Kidney (tissue), 14 donors: Measurements from ENCODE around the gene DAB1. TPM values are rescaled to one million over a fixed set of nuclear protein-coding genes. Genes with fewer than 3 reads are reported as not detected.
A peak's percentile ranks its signal among the peaks of the same experiment; 100 is the strongest.

ENCODE experiments used
- DNase-seq, 5 donors: peaks; one replicate each; pipeline ENCODE4 v3.0.0-alpha.2; 2013 to 2020
- FAIRE-seq: peaks from 2 replicates; lab custom pipeline; 2012; peaks lifted over from hg19 to GRCh38; lab: Jason Lieb, UNC
- H3K27ac ChIP-seq, 2 donors: one replicate each; pipeline ENCODE4 v1.7.0; 2013; ENCODE audit warnings: low read depth in 2 of 2, low read length in 2 of 2, inconsistent platforms in 1 of 2
- H3K27me3 ChIP-seq: one replicate; pipeline ENCODE4 v1.7.1; 2013; ENCODE audit warnings: low read length, inconsistent platforms; ENCODE audit not compliant: control insufficient read depth, insufficient read depth
- H3K36me3 ChIP-seq, 3 donors: one replicate each; pipeline versions ENCODE4 v1.7.0 to v1.7.1; 2013; ENCODE audit warnings: low read length in 3 of 3, control low read depth in 1 of 3, inconsistent platforms in 1 of 3; ENCODE audit not compliant: insufficient read depth in 3 of 3, control insufficient read depth in 2 of 3
- H3K4me1 ChIP-seq, 3 donors: one replicate each; pipeline versions ENCODE4 v1.7.0 to v1.7.1; 2013; ENCODE audit warnings: low read length in 3 of 3, inconsistent platforms in 1 of 3, low read depth in 1 of 3; ENCODE audit not compliant: control insufficient read depth in 2 of 3, insufficient read depth in 2 of 3
- H3K4me3 ChIP-seq, 3 donors: one replicate each; pipeline versions ENCODE4 v1.7.0 to v1.8.1; 2013; ENCODE audit warnings: low read length in 3 of 3, control low read depth in 1 of 3, inconsistent platforms in 1 of 3
- H3K9ac ChIP-seq, 3 donors: one replicate each; pipeline versions ENCODE4 v1.7.0 to v1.7.1; 2013; ENCODE audit warnings: low read length in 3 of 3, control low read depth in 1 of 3, inconsistent platforms in 1 of 3
- H3K9me3 ChIP-seq, 3 donors: one replicate each; pipeline versions ENCODE4 v1.7.0 to v1.7.1; 2013; ENCODE audit warnings: low read length in 3 of 3, control low read depth in 1 of 3, inconsistent platforms in 1 of 3; ENCODE audit not compliant: control insufficient read depth in 2 of 3, insufficient read depth in 1 of 3
- CTCF ChIP-seq: IDR thresholded peaks from 3 replicates; pipeline ENCODE4 v1.5.1; 2012; ENCODE audit warnings: mild to moderate bottlenecking, moderate library complexity, borderline replicate concordance; ENCODE audit not compliant: insufficient read depth; ENCODE audit errors: extremely low read depth
- intact Hi-C: fragments of 100-400 bp; cut with DNase I; formaldehyde crosslinking; loops from one replicate; pipeline ENCODE4 v1.11.1; 2022
- polyA plus RNA-seq: library from polyadenylated mRNA; stranded (reverse); fragments of 350-450 nt; fragmentation: Illumina TruSeq; extraction: RNeasy Lipid Tissue Mini Kit (QIAGEN cat#74804); gene quantifications from one replicate; pipeline ENCODE4 v1.2.3, GENCODE V29; 2014; ENCODE audit warnings: low read depth, low replicate concordance; ENCODE audit not compliant: insufficient read depth
- total RNA-seq: library from RNA; stranded (reverse); fragmentation: NEBNext Ultra II Directional; extraction: Animal tissue kit (Norgen Biotek cat#: 25700); gene quantifications from one replicate; pipeline ENCODE4 v1.2.1, GENCODE V29; 2021
- donor health status: control.
- donor health status: control.
- donor health status: control.
- donor health status: control.
- donor health status: control.
- donor health status: DM: yes; HTN: yes; CAD: no.
- donor health status: Normal renal cell carcinoma (clear cell type).

DAB1 gene
- total and polyA plus RNA-seq, 2 donors from 2014 or later = 2.3 TPM; not detected in 1

- no peak for FAIRE-seq
- intact Hi-C loops = no loop called here
- H3K9ac ChIP-seq = no peak overlapping the region
- no peaks in the 10 kb centered on the region for H3K36me3 ChIP-seq
- no peak overlapping the region for H3K4me3 ChIP-seq
- DNase-seq = no peak
- H3K9me3 ChIP-seq = no peaks in the 10 kb centered on the region
- H3K27ac ChIP-seq = no peak overlapping the region
- TF ChIP-seq CTCF = no peak
- no peaks in the 10 kb centered on the region for H3K27me3 ChIP-seq
- no peaks in the 10 kb centered on the region for H3K4me1 ChIP-seq
Observed at GRCh38 chr1:57307392-57308170, 116.3 kb downstream of the DAB1 start.

GRCh38 chr1:57304591-57304990, 119.3 kb downstream of the DAB1 start:
- Histone ChIP-seq H3K9ac (no peak overlapping the region), H3K27ac (no peak overlapping the region), H3K36me3 (no peaks in the 10 kb centered on the region), H3K4me3 (no peak overlapping the region), H3K27me3 (no peaks in the 10 kb centered on the region), H3K9me3 (no peaks in the 10 kb centered on the region), H3K4me1 (no peaks in the 10 kb centered on the region)
- DNase-seq (no peak), FAIRE-seq (no peak)
- no peak for TF ChIP-seq CTCF
- intact Hi-C loops = no loop called here

- FAIRE-seq = no peak
- DNase-seq = peak in 1 of 5 donors; percentile 20
- no peak for TF ChIP-seq CTCF
- no peaks in the 10 kb centered on the region for H3K4me1 ChIP-seq
- no peak overlapping the region for H3K4me3 ChIP-seq
- H3K9me3 ChIP-seq = no peaks in the 10 kb centered on the region
- intact Hi-C loops = no loop called here
- no peak overlapping the region for H3K27ac ChIP-seq
- no peaks in the 10 kb centered on the region for H3K36me3 ChIP-seq
- H3K27me3 ChIP-seq = no peaks in the 10 kb centered on the region
- no peak overlapping the region for H3K9ac ChIP-seq
Observed at GRCh38 chr1:57302812-57303596, 120.9 kb downstream of the DAB1 start.
